Hypothalamus (tissue), 51 donors: ENCODE results near the gene LEFTY1.
"Not testable (repeated sequence)": the region's sequence is repeated elsewhere in the genome, so short reads cannot be mapped to it uniquely, and the experiment has no call there.

Experiments
- DNase-seq, 51 donors: peaks; one replicate each; lab custom pipeline; 2025; lab: John Stamatoyannopoulos, UW

Gene LEFTY1, protein sequence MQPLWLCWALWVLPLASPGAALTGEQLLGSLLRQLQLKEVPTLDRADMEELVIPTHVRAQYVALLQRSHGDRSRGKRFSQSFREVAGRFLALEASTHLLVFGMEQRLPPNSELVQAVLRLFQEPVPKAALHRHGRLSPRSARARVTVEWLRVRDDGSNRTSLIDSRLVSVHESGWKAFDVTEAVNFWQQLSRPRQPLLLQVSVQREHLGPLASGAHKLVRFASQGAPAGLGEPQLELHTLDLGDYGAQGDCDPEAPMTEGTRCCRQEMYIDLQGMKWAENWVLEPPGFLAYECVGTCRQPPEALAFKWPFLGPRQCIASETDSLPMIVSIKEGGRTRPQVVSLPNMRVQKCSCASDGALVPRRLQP

DNA sequence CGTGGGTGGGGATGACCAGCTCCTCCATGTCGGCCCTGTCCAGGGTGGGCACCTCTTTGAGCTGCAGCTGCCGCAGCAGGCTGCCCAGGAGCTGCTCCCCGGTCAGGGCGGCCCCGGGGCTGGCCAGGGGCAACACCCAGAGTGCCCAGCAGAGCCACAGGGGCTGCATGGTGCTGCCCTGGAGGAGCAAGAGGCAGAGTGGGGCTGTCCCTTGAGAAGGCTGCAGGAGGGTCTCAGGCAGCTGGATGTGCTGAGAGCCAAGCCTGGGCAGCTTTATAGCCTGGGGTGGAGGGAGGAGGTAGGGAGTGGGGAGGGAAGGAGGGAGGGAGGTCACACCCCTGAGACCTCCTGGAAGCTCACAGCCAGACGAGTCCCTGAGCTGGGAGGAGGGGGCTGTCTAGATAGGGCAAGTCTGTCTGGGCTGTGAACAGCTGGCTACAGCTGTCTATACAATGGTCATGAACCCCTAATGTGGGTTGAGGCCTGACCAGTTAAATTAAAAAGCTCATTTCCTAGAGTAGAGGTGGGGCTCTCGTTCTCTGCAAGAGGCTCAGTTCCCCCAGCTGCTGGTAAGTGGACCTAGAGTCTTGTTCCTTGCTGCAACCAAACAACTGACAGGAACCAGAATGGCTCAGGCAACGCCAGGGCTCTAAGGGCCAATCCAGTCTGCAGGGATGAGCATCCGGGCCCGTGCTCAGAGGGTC lies at the start of gene LEFTY1:
Gene LEFTY1 (minus strand): TSS at position 249 of the 704 bp plus-strand sequence. CDS start 80 bp downstream, at position 169.
- DNase-seq: no peak

DNA sequence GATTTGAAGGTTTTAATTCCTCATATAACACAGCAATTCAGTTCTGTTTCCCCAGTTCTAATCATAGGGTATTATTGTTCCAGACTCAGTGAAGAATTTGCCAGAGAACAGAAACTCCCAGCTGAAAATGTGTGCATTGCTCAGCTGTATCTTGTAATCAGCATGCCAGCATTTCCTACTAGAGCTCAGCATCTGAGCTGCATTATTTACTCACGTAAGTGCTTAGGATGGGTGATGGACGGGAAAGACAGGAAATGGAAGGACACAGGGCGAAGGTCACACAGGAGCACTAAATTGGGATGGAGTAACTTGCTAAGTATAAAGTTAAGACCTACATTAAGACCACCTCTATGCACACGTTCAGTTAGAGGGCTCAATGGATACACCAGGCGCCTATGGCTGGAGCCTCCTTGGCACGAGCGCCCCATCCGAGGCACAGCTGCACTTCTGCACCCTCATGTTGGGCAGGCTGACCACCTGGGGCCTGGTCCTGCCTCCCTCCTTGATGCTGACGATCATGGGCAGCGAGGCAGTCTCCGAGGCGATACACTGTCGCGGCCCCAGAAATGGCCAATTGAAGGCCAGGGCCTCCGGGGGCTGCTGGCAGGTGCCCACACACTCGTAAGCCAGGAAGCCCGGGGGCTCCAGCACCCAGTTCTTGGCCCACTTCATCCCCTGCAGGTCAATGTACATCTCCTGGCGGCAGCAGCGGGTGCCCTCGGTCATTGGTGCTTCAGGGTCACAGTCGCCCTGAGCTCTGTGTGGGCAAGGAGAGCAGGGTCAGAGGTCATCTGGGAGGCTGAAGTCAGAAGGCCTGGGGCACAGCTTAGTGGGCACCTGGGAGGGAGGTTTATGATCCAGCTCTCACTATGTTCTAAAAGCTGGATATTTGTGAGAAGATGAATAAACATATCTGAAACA lies 48.4 kb upstream of the LEFTY1 start:
- no peak for DNase-seq

DNA sequence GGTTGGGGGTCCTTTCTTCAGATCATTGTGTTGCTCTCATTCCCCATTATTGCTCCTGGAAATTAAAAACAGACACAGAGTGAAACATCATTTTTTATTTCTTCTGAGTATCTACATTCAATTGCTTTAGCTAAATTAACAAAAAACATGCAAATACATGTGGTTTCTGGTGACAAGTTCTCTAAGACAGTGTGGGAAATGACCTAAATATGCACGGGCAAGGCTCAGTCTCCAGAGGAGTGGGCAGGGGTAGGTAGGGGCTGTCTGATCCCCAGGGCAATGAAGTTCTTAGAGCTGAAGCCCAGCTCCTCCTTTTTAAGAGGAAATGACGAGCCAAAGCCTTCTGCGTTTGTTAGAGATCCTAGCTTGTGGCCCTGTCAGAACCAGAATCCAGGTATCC lies 47.6 kb upstream of the LEFTY1 start:
- DNase-seq: no peak

DNA sequence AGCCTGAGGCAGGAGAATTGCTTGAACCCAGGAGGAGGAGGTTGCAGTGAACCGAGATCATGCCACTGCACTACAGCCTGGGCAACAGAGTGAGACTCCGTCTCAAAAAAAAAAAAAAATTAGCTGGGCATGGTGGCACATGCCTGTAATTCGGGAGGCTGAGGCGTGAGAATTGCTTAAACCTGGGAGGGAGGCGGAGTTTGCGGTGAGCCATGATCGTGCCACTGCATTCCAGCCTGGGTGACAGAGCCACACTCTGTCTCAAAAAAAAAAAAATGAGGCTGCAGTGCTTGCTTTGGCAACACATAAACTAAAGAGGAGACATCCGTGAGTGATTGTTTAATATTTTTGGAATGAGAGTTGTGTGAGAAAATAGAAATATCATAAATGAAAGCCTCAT lies 47.1 kb upstream of the LEFTY1 start:
- DNase-seq: not testable (repeated sequence)

DNA sequence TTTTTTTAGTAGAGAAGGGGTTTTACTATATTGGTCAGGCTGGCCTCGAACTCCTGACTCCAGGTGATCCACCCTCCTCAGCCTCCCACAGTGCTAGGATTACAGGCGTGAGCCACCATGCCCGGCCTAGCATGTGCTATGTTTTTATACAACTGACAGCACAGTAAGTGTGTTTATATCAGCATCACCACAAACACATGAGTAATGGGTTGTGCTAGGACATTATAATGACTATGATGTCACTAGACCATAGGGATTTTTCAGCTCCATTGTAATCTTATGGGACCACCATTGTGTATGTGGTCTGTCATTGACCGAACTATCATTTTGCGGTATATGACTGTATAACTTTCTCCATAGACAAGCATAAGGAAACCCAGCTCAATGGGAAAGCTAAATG lies 45.8 kb upstream of the LEFTY1 start:
- DNase-seq: no peak

DNA sequence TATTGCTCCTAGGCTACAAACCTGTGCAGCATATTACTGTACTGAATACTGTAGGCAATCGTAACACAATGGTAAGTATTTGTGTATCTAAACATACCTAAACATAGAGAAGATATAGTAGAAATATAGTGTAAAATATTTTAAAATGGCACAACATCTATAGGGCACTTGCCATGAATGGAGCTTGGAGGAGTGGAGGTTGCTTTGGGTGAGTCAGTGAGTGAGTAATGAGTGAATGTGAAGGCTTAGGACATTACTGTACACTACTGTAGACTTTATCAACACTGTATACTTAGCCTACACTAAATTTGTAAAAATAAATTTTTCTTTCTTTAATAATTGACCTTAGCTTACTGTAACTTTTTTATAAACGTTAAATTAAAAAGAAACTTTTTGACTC lies 44.1 kb upstream of the LEFTY1 start:
- no peak for DNase-seq

DNA sequence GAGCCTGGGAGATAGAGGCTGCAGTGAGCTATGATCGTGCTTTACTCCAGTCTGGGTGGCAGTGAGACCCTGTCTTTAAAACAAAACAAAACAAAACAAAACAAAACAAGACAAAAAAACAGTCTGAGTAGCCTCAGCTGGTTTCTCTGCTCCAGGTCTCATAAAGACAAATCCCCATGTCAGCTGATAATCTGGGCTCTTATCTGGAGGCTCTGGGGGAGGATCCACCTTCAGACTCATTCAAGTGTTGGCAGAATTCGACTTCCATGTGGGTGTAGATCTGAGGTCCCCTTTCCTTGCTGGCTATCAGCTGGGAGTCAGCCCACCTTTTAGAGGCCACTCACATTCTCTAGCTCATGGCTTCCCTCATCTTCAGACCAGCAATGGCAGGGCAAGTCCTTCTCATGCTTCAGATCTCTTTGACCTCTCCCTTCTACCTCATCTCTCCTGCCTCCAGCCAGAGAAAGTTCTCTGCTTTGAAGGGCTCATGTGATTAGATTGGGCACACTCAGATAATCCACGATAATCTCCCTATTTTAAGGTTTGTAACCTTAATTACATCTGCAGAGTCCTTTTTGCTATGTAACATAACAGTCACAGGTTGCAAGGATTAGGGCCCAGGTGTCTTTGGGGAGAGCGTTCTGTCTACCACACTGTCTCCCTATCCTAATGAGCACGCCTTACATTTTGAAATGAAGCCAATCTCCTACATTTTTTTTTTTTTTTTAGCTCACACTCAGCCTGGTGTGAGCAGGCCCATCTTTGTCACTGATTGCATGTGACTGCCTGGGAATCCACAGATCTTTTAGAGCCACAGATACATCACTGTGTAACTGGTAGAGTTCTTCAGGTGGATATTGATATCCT lies 42.6 kb upstream of the LEFTY1 start:
- no peak for DNase-seq

DNA sequence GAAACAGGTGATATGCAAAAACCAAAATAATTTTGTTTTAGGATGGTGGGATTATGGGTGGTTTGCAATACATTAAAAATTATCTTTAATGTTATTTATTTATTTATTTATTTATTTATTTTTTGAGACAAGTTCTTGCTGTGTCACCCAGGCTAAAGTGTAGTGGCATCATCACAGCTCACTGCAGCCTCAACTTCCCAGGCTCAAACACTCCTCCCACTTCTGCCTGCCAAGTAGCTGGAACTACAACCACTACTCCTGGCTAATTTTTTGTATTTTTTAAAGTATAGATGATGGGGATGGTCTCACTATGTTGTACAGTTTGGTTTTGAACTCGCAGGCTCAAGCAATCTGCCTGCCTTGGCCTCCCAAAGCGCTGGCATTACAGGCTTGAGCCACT lies 41.6 kb upstream of the LEFTY1 start:
- no peak for DNase-seq

DNA sequence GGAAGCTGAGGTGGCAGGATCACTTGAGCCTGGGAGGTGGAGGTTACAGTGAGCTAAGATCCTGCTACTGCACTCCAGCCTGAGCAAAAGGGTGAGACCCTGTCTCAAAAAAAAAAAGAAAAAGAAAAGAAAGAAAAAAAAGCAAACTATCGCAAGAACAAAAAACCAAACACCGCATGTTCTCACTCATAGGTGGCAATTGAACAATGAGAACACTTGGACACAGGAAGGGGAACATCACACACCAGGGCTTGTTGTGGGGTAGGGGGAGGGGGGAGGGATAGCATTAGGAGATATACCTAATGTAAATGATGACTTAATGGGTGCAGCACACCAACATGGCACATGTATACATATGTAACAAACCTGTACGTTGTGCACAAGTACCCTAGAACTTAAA lies 40.5 kb upstream of the LEFTY1 start:
- DNase-seq: not testable (repeated sequence)

DNA sequence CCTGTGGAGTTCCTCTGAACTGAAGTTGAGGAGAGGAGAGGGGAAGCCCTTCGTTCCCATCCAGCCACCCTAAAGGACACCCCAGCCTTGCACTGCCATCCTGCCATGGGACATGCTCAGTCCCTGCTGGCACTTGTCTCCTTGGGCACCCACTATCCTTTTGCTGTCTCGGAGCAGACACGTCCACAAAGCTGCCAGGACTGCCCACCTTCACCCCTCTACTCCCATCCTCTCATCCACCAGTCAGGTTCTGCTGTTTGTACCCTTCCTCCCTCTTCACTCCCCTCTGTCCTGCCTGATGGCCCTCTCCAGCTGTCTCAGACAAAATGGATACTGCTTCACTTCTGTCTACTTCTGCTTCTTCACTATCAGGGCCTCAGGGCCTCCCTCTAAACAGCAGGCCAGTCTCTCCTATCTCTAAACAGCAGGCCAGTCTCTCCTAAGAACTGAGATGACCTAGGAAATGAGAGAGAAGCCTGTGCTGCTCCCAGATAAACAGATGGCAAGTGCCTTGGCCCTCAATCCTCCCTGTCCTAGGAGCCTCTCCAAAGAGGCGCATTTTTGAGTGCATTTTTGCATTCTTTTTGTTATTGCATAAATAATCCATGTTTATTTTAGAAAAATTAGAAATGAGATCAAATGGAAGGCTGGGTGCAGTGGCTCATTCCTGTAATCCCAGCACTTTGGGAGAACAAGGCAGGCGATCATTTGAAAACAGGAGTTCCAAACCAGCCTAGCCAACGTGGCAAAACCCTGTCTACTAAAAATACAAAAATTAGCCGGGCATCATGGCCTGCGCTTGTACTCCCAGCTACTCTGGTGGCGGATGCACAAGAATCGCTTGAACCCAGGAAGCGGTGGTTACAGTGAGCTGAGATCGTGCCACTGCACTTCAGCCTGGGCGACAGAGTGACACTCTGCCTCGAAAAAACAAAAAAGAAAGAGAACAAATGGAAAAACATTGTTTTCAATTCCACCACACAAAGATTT lies 39.5 kb upstream of the LEFTY1 start:
- no peak for DNase-seq

DNA sequence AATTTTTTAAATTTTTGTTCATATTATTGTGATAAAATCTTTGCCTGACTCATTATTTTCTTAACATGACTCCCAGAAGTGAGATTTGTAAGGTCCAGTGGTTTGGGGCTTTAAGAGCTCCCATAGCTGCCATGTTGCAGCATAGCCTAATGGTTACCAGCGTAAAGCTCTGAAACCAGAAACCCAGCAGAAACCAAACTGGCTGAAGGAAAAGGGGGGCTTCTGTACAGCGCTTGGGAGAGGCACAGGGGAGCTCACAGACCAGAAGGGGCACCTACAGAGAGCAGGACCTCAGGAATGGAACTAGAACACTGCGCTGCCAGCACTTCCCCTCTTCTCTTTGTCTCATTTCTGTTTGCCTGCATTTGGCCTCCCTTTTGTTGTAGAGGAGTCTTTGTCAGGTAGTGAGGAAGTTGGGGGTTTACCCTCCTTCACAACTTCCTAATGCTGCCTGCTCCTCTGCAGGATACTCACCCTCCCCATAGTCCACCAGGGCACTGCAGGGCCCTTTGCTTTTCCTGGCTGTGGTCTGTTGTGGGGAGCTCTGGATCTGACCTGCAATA lies 37.7 kb upstream of the LEFTY1 start:
- DNase-seq: no peak

DNA sequence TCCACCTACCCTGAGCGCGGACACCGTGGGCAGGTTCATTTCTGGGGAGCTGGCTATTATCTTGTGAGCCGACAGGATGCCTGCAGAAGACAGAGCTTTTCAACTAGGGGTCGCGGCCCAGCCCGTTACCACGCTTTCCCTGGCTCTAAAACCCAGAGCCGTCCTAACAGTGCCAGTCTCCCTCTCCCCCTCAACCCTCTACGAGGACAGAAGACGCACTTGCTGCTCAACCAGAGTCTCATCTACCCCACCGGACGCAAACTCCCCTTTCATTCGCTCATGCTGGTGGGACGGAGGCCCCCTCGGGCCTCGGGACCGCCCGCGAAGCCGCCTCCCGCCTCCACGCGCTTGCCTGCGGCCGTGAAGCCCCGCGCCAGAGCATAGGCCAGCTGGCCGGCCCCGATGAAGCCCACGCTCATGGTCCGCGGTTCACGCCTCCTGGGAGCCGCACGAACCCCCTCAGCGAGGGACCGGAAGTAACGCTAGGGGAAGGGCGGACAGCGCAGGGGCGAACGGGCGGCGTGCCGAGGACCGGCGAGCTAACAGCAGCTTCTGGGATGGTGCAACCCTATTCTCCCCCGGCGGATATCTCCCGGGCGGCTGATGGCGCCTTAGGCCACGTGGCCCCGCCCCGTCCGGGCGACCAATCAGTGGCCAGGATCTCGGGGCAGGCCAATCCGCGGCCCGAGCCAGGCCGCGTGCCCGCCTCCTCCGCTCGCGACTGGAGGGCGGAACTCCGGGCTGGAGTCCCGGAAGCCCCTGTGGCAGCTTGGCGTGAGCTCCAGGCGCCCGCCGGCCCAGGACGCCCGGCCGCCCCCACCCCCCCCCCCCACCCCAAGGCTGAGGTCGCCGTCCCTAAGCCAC lies 35.0 kb upstream of the LEFTY1 start, which contains the start of gene PYCR2:
Gene PYCR2 (minus strand): TSS at position 559 of the 864 bp plus-strand sequence. CDS start 140 bp downstream, at position 419.
- DNase-seq: peak; percentile 74 to 97 (median 93)

DNA sequence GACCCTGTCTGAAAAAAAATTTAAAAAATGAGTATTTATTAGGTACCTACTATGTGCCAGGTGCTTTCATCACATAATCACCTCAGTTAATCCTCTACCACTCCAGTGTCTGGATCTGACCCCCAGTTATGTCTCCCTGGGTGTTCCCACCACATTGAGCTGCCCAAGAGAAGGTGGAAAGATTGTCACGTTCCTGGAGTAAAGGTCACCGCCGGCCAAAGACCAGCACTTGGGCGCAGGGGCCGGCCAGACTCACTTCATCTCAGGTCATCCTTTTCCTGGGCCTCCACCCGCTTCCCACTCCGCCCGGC lies 34.4 kb upstream of the LEFTY1 start:
- DNase-seq: no peak

DNA sequence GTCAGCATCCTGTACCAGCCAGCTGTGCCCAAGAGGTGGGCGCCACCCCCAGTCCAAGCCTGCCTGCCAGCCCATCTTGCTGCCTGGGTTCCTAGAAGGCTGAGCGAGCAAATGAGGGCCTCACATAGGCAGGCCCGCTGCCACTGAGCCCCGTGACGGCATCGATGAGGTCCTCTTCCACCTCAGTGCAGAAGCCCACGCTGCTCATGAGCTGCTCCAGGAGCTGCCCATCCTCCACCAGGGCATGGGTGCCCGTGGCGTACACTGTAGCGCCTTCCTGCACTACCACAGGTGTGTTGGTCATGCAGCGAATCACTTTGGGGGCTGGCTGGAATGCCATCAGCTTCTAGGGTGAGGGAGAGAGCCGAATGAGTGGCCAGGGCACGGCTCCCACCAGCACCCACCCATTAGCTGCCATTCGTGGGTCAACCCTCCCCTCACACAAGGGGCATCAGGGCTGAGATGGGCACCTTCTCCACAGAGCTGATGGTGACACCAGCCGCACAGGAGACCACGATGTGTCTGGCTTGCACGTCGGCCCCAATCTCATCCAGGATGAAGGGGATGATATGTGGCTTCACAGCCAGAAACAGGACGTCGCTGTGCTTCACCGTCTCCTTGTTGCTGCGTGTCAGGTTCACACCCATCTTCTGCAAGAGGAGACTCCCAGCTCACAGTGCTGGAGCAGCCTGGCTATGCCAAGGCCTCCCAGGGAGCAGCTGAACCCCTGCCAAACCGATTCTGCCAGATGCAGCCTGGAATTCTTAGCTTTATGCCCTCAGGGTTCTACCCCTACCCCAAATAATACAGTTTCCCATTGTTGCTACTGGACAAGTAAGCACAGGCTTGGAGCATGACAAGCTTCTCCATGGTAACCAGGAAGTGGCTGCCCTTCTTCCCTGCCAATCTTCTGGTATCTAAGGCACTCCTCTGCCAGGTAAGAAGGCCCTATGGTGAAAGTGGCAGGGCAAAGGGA lies 33.1 kb upstream of the LEFTY1 start:
- DNase-seq: peak in 4 of 51 donors; percentile 8 to 17 (median 10)

DNA sequence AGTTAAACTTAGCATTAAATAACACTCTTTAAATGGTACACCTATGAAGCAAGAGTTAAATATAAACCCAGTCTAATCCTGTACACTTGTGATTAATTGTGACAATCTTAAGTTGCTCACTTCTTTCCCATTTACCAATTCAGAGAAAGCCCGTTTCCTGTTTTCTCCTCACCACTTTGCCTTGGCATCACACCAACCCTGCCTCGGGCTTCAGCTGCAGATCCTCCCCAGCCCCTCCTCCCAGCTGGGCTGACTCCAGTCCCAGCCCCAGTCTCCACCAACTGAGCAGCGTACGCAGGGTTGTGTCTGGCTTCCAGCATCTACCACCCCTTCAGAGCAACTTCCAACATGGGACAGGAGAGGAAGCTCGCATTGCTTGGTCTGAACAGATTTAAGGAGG lies 31.0 kb upstream of the LEFTY1 start:
- peak in 50 of 51 donors; percentile 10 to 93 (median 74) for DNase-seq

DNA sequence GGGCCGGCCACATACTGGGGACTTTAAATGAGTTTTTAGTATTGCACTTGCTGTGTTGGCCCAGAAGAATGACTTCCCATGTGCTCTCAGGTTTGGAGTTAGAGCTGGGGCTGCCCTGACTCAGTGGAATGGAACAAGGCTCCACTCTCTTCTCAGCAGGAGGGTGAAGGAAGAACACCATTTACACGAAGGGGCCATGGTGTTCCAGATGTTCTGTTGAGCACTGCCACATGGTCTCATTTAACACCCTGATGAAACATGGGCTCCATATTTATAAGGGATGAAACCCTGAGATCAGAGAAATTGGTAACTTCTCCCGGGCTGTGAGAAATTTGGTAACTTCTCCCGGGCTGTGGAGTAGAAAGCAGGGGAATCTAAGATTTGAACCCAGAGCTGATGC lies 29.3 kb upstream of the LEFTY1 start:
- no peak for DNase-seq
